ENCODE data around the gene THAP8. TPM values are rescaled to one million over a fixed set of nuclear protein-coding genes. Genes with fewer than 3 reads are reported as not detected.
A peak's percentile ranks its signal among the peaks of the same experiment; 100 is the strongest.

Gene THAP8
- total RNA-seq, 1 experiment from 2014 or later, result 3.2 TPM

- CTCF ChIA-PET, result interaction anchor here (0.6 to 1.1 kb wide), 10 partner anchors 13 to 739 kb away, joined by 3 to 7 read pairs (median 4); partner anchors contain the start of genes POLR2I, SDHAF1 and THAP8
- DNase-seq, result peak; percentile 100
- Mint-ChIP-seq H3K4me3 (ENCODE audit: low read depth, unreplicated experiment) (peak within 1 kb of the TSS; percentile 89), H3K27ac (ENCODE audit: unreplicated experiment) (peak within 1 kb of the TSS; percentile 81), H3K4me1 (ENCODE audit: low read depth, unreplicated experiment) (peaks cover 39% of the 10 kb centered on the region), H3K36me3 (ENCODE audit: insufficient read depth, unreplicated experiment) (peaks cover 30% of the 10 kb centered on the region), H3K9me3 (ENCODE audit: low read depth, unreplicated experiment) (no peaks in the 10 kb centered on the region), H3K27me3 (ENCODE audit: unreplicated experiment) (no peaks in the 10 kb centered on the region)
- intact Hi-C loops (cut with micrococcal nuclease; ENCODE audit: unreplicated experiment), result loop anchor here (5.0 kb wide), 1 partner anchor 38 kb away; the partner anchor contains the start of genes THAP8 and WDR62
- TSS peak; percentile 74 for BruUV-seq (replicated peaks)
- TF ChIP-seq, protein P1, sequence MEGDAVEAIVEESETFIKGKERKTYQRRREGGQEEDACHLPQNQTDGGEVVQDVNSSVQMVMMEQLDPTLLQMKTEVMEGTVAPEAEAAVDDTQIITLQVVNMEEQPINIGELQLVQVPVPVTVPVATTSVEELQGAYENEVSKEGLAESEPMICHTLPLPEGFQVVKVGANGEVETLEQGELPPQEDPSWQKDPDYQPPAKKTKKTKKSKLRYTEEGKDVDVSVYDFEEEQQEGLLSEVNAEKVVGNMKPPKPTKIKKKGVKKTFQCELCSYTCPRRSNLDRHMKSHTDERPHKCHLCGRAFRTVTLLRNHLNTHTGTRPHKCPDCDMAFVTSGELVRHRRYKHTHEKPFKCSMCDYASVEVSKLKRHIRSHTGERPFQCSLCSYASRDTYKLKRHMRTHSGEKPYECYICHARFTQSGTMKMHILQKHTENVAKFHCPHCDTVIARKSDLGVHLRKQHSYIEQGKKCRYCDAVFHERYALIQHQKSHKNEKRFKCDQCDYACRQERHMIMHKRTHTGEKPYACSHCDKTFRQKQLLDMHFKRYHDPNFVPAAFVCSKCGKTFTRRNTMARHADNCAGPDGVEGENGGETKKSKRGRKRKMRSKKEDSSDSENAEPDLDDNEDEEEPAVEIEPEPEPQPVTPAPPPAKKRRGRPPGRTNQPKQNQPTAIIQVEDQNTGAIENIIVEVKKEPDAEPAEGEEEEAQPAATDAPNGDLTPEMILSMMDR (IDR thresholded peaks at IDR 0.05; ENCODE audit: unreplicated experiment), result no peak
Observed at GRCh38 chr19:36014012-36014924, 39.8 kb downstream of the THAP8 start, which contains the start of gene ALKBH6. Gene ALKBH6 (minus strand): TSS chr19:36014213. CDS start chr19:36013397, 816 bp downstream.

DNA sequence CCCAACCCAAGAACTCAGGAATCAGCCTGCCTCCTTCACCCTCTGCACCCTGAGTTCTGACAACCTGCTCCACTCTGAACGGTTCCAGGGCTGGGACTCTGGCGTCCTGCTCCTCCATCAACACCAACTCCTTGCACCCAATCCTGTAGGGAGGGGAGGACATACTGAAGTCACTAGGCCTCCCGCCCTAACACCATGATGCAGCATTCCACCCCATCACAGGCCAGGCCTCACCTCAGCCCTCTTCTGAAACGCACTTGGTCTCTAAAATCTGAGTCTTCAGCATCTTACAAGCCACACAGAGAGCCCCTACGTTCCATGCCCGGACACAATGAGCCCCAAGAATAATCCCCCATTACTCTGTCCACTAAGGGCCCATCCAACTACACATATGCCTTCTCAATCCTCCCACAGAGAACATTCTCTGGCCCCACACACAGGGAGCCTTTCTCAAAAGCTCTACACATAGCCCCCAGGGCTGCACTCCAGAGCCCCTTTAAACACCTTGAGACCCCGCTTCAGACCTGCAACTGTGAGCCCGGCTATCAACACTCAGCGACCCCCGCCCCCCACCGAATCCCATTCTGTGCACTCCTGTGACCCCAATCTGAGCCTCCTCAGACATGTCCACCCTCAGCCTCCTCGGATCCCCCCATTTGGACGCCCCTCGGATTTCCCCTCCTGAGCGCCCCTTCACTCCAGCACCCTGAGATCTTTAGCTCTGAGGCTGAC lies 40.6 kb downstream of the THAP8 start:
- TF ChIP-seq, protein P1 (IDR thresholded peaks at IDR 0.05; ENCODE audit: unreplicated experiment), result no peak
- Mint-ChIP-seq H3K27me3 (ENCODE audit: unreplicated experiment) (no peaks in the 10 kb centered on the region), H3K36me3 (ENCODE audit: insufficient read depth, unreplicated experiment) (peaks cover 34% of the 10 kb centered on the region), H3K27ac (ENCODE audit: unreplicated experiment) (peak overlapping the region; percentile 81), H3K4me1 (ENCODE audit: low read depth, unreplicated experiment) (peaks cover 47% of the 10 kb centered on the region), H3K9me3 (ENCODE audit: low read depth, unreplicated experiment) (no peaks in the 10 kb centered on the region), H3K4me3 (ENCODE audit: low read depth, unreplicated experiment) (peak overlapping the region; percentile 89)
- DNase-seq, result no peak
- no TSS peak for BruUV-seq (replicated peaks)
- CTCF ChIA-PET, result interaction anchor here (0.5 to 1.1 kb wide), 10 partner anchors 12 to 582 kb away, joined by 3 to 7 read pairs (median 4); partner anchors contain the start of genes POLR2I, SDHAF1 and THAP8
- intact Hi-C loops (cut with micrococcal nuclease; ENCODE audit: unreplicated experiment), result loop anchor here (5.0 kb wide), 1 partner anchor 39 kb away; the partner anchor contains the start of genes THAP8 and WDR62

DNA sequence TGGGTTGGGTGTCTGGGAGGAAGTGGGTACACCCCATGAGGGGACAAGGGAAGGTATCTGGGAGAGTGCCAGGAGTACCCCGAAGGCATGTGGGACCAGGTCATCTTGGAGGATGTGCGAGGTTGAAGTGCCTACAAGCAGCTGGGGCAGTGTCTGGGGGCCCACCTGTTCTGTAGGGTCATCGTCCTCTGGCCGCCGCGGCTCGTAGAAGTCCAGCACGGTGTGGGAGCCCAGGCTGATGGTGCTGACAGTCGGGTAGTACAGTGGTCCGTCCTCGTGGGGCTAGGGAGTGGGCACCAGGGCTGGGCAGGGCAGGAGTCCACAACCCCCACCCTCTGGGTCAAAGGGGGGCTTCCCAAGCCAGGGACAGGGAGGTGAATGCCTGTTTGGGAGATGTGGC lies 43.7 kb downstream of the THAP8 start:
- TF ChIP-seq, protein P1 (IDR thresholded peaks at IDR 0.05; ENCODE audit: unreplicated experiment), result no peak
- intact Hi-C loops (cut with micrococcal nuclease; ENCODE audit: unreplicated experiment), result loop anchor here (5.0 kb wide), 1 partner anchor 42 kb away; the partner anchor contains the start of genes THAP8 and WDR62
- Mint-ChIP-seq H3K9me3 (ENCODE audit: low read depth, unreplicated experiment) (no peaks in the 10 kb centered on the region), H3K4me3 (ENCODE audit: low read depth, unreplicated experiment) (no peak overlapping the region), H3K36me3 (ENCODE audit: insufficient read depth, unreplicated experiment) (peaks cover 55% of the 10 kb centered on the region), H3K4me1 (ENCODE audit: low read depth, unreplicated experiment) (peaks cover 39% of the 10 kb centered on the region), H3K27ac (ENCODE audit: unreplicated experiment) (no peak overlapping the region), H3K27me3 (ENCODE audit: unreplicated experiment) (no peaks in the 10 kb centered on the region)
- no TSS peak for BruUV-seq (replicated peaks)
- DNase-seq, result no peak
- CTCF ChIA-PET, result no interaction called here

Measured in Calu3 (cell line).